Measurements from ENCODE around the gene OR5F1.

GRCh38 chr11:55967914-55968313 lies 26.5 kb downstream of the OR5F1 start:
- TF ChIP-seq EP300 (IDR thresholded peaks at IDR 0.05) = no peak
- TF ChIP-seq CTCF (IDR thresholded peaks at IDR 0.05) = no peak

Data from tibial nerve (tissue), 4 donors.